ENCODE data around the gene COL2A1.

DNA sequence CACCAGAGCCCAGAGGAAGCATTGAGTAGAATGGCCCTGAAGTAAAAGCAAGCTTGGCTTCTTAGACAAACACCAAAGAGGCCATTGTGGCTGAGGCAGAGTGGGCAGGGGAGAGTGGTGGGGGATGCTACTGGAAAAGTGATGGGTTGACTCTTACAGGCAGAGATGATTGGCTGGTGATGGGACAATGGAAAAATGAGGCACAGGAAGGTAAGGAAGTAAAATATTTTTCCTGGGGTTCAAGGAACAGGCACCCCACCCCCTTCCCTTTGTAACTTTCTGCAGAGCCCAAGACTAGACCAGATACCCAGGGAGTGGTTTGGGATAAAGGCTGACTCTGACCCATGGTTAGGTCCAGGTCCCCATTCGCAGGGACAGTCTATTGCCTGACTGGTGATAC, 34.9 kb upstream of the COL2A1 start:
- TF ChIP-seq CTCF (IDR thresholded peaks at IDR 0.05) (no peak), POLR2A (IDR thresholded peaks at IDR 0.05) (no peak)
